ENCODE results near the gene SEMA3F.
A peak's percentile ranks its signal among the peaks of the same experiment; 100 is the strongest.

The SEMA3F gene

DNA sequence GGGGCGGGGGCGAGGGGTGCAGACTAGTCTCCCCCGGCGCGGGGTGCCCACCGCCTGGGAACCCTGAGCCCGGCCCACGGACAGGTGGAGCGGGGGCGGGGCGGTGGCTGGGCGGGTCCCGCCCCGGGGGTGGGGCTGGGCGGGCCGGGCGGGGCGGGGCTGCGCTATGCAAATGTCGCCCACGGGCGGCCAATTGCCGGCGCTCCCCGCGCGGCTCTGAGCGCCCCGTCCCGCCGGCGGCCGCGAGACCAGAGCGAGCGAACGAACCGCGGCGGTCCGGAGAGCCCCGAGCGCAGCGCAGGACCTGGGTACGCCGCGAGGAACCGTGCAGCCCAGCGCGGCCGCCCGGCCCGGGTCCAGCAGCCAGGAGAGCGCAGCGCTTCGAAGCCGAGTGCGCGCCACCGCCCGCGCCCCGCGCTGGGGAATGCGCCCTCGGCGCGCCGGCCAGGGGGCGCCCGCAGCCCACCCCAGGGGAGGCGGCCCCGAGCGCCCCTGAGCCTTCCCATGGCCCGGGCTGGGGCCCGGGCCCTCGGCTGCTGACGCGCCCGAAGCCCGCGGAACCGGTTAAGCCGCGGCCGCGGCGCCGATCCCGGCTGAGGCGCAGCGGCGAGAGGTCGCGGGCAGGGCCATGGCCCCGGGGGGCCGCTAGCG is at the start of gene SEMA3F:
TSS of gene SEMA3F (plus strand) at position 485 of the 651 bp plus-strand sequence. CDS start 4,299 bp downstream, outside the sequence.
- peak; percentile 50 to 54 (median 52) for DNase-seq (ENCODE audit: low read depth in 3 of 3)

DNA sequence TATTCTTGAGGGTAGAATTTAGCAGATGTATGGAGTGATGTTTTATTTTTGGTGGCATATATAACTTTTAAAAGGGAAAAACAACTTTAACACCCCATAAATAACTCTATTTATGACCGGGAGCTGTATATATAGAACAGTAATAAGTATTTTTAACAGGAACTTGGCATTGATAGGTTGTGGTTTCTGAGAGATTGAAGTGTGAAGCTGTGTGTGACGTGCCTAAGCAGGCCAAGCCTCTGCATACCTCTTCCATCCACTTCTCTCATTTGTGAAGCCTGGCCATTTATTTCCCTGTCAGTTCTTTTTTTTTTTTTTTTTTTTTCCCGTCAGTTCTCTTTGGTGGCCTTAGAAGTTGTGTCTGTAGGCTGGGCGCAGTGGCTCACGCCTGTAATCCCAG is 43.4 kb upstream of the SEMA3F start:
- DNase-seq (ENCODE audit: low read depth in 3 of 3) = no peak

DNA sequence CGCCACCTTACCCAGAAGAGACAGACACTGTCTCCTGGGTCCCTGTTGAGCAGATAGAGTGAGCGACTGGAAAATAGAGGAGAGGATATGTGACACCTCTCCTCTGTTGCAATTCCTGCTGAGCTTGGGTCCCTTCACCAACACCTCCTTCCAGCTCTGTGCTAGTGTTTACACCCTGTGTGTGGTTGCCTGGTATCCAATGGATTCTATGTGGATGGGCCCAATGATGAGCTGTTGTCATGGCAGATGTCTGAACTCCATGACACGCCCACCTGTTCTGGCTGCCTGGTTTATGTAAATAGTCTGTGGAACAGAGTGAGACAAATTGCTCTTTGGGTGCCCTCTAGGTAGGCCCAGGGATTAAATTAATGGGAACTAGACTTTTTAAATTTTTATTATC is 42.7 kb upstream of the SEMA3F start:
- no peak for DNase-seq (ENCODE audit: low read depth in 3 of 3)

GRCh38 chr3:50117120-50117519 is 38.0 kb upstream of the SEMA3F start:
- no peak for DNase-seq (ENCODE audit: low read depth in 3 of 3)

- no peak for DNase-seq (ENCODE audit: low read depth in 3 of 3)
Measured at GRCh38 chr3:50118237-50118636, 36.9 kb upstream of the SEMA3F start.

GRCh38 chr3:50119786-50120185 is 35.3 kb upstream of the SEMA3F start:
- no peak for DNase-seq (ENCODE audit: low read depth in 3 of 3)

DNA sequence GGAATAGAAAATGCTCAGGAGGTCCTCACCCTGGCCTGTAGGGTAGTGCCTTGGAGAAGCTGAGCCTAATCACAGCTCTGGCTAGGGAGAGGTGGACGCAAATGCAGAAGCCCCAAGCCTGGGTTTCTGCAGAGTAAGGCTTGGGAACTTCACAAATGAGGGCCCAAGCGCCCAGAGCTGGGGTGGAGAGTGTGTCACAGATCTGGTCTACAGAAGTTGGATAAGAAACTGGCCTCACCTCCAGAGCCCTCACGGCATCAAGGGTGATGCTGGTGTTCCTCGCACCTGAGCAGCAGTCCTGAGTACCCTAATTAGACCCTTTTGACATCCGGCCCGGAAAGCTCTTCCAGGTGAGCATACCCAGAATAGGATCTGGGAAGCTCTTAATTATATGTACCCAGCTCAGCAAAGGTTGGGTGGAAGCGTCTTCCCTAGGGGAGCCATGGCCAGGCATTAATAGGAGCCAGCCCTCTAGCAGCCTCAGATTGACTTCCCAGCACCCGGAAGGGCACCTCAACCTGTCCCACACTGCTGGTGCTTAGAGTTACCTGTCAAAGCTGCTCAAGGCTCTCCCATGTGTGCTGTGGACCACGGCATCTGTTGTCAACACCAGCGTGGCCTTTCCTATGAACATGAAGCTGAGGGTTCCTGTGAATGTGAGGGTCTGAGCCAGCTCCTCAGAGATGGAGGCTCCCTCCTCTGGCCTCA is 34.6 kb upstream of the SEMA3F start:
- no peak for DNase-seq (ENCODE audit: low read depth in 3 of 3)

- DNase-seq (ENCODE audit: low read depth in 3 of 3) = peak; percentile 40 to 50 (median 49)
Measured at GRCh38 chr3:50121072-50122032, 33.8 kb upstream of the SEMA3F start.

GRCh38 chr3:50122071-50122470 is 33.1 kb upstream of the SEMA3F start:
- DNase-seq (ENCODE audit: low read depth in 3 of 3) = no peak

DNA sequence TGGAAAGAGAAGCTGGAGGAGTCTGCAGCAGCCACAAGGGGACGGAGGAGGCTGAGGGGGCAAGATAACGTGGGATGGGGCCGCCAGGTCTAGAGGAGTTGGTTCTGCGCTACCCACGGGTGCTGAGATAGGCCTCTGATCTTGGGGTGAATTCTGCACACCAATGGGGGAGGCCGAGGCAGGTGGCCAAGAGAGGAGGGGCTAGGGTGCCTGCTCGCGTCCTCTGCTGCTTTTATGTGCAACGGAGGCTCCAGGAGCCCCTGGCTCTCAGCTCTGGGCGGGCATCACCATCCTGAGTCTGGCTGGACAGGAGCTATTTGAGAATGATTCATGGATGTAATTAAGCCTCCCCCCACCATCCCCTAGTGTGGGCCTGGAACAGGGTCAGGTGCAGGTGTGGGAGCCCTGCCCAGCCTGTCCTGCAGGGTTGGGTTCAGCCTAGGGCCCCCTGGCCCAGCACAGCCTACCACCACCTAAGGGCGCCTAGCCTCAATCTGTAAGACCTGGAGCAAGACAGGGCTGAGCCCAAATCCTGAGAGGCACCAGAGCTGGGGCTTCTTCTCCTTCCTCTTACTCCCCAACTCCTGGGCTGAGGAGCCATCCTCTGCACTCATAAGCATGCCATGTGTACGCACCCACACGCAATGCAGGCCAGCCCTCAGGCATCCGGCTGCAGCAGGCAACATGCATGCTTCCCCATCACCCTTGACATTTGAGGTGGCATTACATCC is 32.3 kb upstream of the SEMA3F start:
- DNase-seq (ENCODE audit: low read depth in 3 of 3) = no peak

GRCh38 chr3:50123394-50124051 is 31.6 kb upstream of the SEMA3F start:
- no peak for DNase-seq (ENCODE audit: low read depth in 3 of 3)

DNA sequence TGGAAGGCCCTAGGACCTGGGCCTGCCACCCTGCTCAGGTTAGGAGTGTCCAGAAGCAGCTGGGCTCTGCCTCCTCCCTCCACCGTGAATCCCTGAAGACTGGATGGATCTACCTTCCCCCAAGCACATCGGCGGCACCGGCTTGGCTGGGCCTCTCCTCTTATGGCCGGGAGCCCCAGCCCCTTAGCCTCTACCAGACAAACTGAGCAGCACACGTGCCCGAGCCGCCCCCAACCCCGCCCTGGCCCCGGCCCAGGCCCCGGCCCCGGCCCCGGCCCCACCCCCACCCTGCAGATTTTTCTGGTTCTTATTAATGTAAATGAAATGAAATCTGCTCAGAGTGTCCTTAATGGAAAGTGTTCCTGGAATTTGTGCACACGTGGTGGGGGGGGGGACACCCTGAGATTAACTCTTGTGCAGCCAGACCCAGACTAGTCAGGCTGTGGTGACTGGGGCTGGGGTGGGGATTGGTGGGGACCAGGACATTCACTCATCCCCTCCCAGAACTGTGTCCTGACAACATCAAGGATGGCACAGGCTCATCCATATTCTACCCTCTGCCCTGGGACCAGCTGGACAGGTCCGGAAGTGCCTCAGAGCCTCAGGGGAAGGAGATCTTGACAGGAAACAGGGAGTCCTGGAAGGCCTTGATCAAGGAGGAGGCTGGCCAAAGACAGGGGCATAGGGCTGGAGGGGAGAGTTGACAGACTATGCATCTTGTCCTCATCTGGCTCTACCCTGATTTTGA is 30.9 kb upstream of the SEMA3F start:
- no peak for DNase-seq (ENCODE audit: low read depth in 3 of 3)

DNA sequence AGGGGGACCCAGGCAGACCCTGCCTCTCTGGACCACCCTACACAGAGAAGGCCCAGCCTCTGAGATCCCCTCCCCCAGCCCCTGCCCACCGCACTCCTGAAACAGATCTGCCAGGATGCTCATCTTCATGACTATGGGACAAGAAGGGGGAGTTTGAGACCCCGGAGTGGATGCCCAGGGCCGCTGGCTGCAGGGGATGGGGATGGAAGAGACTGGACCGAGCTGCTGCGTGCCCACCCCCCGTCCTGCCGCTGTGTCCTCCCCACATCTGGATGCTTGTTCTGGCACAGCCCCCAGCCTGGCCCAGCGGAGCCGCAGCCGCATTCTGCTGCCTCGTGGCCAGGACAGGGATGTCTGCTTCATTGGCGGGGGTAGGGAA is 30.3 kb upstream of the SEMA3F start:
- DNase-seq (ENCODE audit: low read depth in 3 of 3) = no peak

DNA sequence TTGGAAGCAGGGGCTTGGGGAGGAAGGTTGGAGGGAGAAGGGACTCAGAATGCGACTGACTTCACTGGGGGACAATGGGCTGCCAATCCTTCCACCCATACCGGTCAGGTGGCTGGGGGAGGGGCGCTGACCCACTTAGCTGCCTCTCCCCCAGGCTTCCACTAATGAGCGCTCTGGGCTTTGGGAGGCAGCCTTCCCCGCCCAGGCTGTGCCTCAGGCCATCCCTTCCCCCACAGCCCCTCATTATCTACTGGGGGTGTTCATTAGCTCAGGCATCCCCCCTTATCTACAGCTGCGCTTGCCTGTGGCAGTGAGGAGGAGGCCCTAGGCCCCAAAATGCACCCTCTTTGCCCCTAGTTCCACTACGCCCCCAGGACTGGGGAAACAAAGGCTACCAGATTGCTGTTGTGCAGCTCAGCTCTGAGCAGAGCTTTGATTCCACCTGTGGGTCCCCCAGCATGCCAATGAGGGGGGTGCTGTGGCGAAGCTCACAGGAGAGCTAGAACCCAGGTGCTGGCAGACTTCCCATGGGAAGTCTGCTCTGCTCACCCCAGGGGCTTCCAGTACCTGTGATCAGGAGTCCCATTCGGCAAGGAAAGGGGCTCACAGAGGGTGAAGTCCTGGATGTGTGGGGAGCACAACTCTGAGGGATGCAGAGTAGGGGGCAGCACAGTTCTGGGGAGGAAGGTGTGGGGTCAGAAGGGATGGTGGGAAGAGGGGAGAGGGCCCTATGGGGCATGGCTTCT is 29.4 kb upstream of the SEMA3F start:
- no peak for DNase-seq (ENCODE audit: low read depth in 3 of 3)

DNA sequence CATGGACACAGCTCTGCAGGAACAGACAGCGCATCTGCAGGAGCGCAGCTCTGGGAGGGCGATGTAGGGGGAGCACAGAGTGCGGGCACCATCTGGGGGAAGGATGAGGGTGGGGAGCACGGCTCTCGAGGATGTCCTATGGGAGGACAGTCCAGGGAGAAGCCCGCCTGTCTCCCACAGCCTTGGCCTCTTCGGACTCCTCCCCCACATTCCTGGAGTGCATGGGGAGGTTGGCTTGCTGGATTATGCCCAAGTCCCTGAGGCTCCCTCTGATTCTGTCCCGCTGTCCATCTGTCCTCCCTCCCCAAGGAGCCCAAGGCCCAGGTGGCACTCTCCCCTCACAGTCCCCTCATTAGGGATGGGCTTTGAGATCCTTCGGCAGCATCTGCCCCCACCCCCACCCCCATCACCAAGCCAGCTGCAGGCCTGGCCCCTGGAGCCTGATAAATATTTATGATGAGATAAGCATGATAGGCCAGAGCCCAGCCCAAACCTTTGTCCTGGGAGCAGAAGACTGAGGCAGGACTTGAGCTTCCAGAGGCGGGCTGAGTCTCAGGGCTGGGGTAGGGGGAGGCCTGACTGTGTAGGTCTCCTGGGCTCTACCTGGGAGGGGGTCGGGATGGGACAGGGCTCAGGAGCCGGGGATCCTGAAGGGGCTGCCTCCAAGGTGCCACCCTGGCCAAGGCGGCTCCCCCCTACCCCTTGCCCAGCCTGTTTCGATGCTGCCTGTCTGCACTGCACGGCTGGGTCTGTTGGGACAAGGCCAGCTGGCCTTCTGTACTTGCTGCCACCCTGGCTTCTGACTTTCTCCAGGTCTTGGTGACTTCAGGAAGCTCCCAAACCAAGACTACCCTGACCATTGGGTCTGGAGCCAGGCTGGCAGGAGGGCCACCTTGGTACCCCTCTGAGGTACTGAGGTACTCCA is 28.6 kb upstream of the SEMA3F start:
- DNase-seq (ENCODE audit: low read depth in 3 of 3) = no peak

- no peak for DNase-seq (ENCODE audit: low read depth in 3 of 3)
Measured at GRCh38 chr3:50127251-50127691, 27.9 kb upstream of the SEMA3F start.

DNA sequence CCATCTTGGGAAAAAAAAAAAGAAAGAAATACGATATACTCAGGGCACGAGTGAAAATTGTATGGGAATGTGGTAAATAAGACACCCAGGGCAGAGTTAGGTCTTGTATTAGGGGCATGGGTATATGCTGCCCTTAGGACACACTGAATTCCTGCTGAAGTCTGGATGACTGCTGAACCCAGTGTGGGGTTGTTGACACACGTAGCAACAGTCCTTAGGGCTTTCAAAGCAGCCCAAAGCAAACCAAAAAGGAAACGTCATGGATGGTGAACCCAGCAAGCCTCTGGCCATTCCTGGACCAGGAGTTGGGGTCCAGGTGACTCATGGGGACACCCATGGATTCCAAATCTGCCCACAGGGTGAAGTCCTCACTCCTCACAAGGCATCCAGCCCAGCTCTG is 27.1 kb upstream of the SEMA3F start:
- DNase-seq (ENCODE audit: low read depth in 3 of 3) = no peak

GRCh38 chr3:50130436-50130835 is 24.7 kb upstream of the SEMA3F start:
- DNase-seq (ENCODE audit: low read depth in 3 of 3) = no peak

Measured in stimulated activated CD4-positive, alpha-beta T cell treated with anti-CD3 and anti-CD28 coated beads, TNF-alpha, amount 100 ng/mL, for 4 hours (primary cell).